Measurements from ENCODE around the gene RPS8.
"Not testable (repeated sequence)": the region's sequence is repeated elsewhere in the genome, so short reads cannot be mapped to it uniquely, and the experiment has no call there.

RPS8 gene

GRCh38 chr1:44759077-44759476 lies 16.3 kb upstream of the RPS8 start:
- FAIRE-seq (no peak), DNase-seq (ENCODE audit: insufficient read length) (no peak)
- no peak for TF ChIP-seq TAF1 (IDR thresholded peaks at IDR 0.05; ENCODE audit: borderline replicate concordance, low read depth, low read length)

DNA sequence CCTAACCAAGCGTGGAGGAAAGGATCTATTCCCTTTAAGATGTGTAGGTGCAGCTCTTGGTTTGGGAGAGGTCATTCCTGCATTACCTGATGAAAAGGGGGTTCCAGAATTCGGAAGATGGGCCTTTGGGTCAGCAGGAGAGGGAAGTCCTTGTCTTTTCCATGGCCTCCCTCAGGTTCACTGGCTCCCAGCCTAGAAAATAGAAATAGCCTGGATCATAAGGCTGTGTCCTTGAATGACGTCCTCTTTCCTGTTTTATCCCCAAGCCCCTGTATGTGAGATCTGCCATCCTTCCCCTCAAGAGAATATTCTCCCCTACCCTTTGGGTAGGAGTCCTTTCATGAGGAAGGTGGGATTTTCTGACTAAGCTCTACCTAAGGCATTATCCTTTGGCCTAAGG lies 14.5 kb upstream of the RPS8 start:
- DNase-seq (ENCODE audit: insufficient read length) (no peak), FAIRE-seq (no peak)
- TF ChIP-seq POLR2A (IDR thresholded peaks at IDR 0.05; ENCODE audit: low read depth, low read length) (no peak), TAF1 (IDR thresholded peaks at IDR 0.05; ENCODE audit: borderline replicate concordance, low read depth, low read length) (no peak), POLR2AphosphoS5 (IDR thresholded peaks at IDR 0.05; ENCODE audit: low read depth, low read length) (no peak)

DNA sequence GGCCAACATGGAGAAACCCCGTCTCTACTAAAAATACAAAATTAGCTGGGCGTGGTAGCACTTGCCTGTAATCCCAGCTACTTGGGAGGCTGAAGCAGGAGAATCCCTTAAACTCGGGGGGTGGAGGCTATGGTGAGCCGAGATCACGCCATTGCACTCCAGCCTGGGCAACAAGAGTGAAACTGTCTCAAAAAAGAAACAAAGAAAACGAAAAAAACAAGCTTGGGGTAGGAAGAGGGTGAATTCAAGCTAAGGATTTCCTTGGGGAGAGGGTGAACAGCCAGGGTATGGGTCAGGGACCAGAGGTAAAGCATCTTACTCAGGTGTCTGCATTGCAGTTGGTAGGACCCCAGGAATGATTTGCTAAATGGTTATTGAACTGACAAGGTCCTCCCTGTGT lies 8.9 kb upstream of the RPS8 start:
- DNase-seq (ENCODE audit: insufficient read length); FAIRE-seq: not testable (repeated sequence)

GRCh38 chr1:44775930-44776729 lies 790 bp downstream of the RPS8 start:
- FAIRE-seq: no peak
- no peak; the same call in 1 of the 2 replicates for TF ChIP-seq TAF1 (IDR thresholded peaks at IDR 0.05; ENCODE audit: borderline replicate concordance, low read depth, low read length)
- no peak for TF ChIP-seq POLR2A (IDR thresholded peaks at IDR 0.05; ENCODE audit: low read depth, low read length)
- no peak for TF ChIP-seq POLR2AphosphoS5 (IDR thresholded peaks at IDR 0.05; ENCODE audit: low read depth, low read length)
- peak; percentile 31 for DNase-seq (ENCODE audit: insufficient read length)

More for the DNA sequence above, 8.9 kb upstream of the RPS8 start:
- TF ChIP-seq POLR2A (IDR thresholded peaks at IDR 0.05; ENCODE audit: low read depth, low read length): 0 out of 2 replicates have a peak, but pooled peaks have one; percentile 18

DNA sequence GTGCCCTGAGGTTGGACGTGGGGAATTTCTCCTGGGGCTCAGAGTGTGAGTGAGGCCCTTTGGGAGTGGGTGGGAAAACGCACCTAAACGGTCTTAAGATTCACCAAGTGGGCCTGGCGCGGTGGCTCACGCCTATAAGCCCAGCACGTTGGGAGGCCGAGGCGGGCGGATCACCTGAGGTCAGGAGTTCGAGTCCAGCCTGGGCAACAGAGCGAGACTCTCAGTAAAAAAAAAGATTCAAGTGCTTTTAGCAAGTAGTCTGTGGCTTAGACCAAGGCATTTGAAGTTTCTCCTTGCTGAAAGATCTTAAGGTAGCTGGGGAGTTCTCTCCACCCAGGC lies 1.4 kb downstream of the RPS8 start:
- FAIRE-seq (no peak), DNase-seq (ENCODE audit: insufficient read length) (no peak)
- TF ChIP-seq TAF1 (IDR thresholded peaks at IDR 0.05; ENCODE audit: borderline replicate concordance, low read depth, low read length) (no peak), POLR2AphosphoS5 (IDR thresholded peaks at IDR 0.05; ENCODE audit: low read depth, low read length) (no peak), POLR2A (IDR thresholded peaks at IDR 0.05; ENCODE audit: low read depth, low read length) (no peak)

DNA sequence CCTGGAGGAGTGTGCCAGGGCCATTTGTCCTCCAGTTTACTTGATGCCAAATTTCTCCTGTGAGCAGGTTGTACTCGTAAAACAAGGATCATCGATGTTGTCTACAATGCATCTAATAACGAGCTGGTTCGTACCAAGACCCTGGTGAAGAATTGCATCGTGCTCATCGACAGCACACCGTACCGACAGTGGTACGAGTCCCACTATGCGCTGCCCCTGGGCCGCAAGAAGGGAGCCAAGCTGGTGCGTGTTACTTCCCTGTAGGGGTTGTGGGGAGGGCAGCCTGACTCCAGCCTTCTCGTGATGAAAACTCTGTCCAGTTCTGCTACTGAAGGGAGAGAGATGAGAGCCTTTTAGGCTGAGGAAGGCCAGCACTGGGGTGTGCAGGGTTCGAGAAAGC lies 2.2 kb downstream of the RPS8 start:
- FAIRE-seq: no peak
- DNase-seq (ENCODE audit: insufficient read length): no peak
- TF ChIP-seq TAF1 (IDR thresholded peaks at IDR 0.05; ENCODE audit: borderline replicate concordance, low read depth, low read length): no peak
- no peak for TF ChIP-seq POLR2AphosphoS5 (IDR thresholded peaks at IDR 0.05; ENCODE audit: low read depth, low read length)
- no peak for TF ChIP-seq POLR2A (IDR thresholded peaks at IDR 0.05; ENCODE audit: low read depth, low read length)

DNA sequence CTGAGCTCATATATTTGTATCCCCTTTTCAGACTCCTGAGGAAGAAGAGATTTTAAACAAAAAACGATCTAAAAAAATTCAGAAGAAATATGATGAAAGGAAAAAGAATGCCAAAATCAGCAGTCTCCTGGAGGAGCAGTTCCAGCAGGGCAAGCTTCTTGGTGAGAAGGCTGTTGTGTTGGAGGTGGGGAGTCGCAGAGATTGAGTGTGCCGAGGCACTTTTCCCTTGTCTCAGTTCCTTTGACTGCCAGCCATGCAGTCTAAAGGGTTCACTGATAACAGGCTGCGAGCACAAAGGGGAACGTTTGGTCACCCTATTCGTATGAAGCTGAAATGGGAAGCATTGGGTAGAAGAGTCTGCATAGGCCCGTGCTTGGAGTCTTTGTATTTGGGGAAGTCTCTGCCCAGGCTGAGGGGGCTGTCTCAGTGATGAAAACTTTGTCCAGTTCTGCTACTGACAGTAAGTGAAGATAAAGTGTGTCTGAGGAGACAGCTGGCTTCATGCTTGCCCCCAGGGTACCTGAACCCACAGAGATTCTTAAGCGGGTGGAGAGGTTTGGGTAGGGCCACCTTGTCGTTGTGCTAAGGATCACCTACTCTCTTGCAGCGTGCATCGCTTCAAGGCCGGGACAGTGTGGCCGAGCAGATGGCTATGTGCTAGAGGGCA lies 2.8 kb downstream of the RPS8 start:
- FAIRE-seq (no peak), DNase-seq (ENCODE audit: insufficient read length) (no peak)
- TF ChIP-seq TAF1 (IDR thresholded peaks at IDR 0.05; ENCODE audit: borderline replicate concordance, low read depth, low read length) (no peak), POLR2A (IDR thresholded peaks at IDR 0.05; ENCODE audit: low read depth, low read length) (no peak; the same call in 1 of the 2 replicates), POLR2AphosphoS5 (IDR thresholded peaks at IDR 0.05; ENCODE audit: low read depth, low read length) (no peak)

DNA sequence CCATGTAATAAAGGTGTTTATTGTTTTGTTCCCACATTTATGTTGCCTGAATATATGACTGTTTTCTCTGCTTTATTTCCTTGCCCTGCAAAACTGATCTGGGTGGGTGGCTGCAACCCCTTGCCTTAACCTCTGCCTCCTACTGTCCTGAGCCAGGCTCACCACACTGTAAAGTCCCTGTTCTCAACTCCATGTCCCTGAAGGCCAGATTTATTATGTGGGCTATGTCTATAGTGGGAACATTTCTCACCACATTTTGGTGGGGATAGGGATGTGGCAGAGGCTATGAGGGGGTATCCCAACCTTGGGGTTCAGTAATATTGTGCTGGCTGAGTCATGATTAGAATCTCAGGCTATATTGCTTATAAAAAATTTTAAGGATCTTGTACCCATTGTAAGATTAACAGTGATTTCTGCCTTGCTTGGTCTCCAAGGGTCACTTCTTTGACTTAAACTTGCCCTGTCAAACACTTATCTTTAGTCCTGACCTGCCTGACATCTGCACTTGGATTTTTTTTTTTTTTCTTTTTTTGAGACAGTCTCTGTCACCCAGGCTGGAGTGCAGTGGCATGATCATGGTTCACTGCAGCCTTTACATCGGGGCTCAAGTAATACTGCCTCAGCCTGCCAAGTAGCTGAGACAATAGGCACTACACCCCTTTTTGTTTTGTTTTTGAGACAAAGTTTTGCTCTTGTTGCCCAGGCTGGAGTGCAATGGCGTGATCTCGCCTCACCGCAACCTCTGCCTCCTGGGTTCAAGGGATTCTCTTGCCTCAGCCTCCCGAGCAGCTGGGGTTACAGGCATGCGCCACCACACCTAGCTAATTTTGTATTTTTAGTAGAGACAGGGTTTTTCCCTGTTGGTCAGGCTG lies 3.6 kb downstream of the RPS8 start:
- DNase-seq (ENCODE audit: insufficient read length): no peak
- FAIRE-seq: no peak
- no peak for TF ChIP-seq POLR2AphosphoS5 (IDR thresholded peaks at IDR 0.05; ENCODE audit: low read depth, low read length)
- no peak for TF ChIP-seq TAF1 (IDR thresholded peaks at IDR 0.05; ENCODE audit: borderline replicate concordance, low read depth, low read length)
- TF ChIP-seq POLR2A (IDR thresholded peaks at IDR 0.05; ENCODE audit: low read depth, low read length): no peak; the same call in none of the 2 replicates

DNA sequence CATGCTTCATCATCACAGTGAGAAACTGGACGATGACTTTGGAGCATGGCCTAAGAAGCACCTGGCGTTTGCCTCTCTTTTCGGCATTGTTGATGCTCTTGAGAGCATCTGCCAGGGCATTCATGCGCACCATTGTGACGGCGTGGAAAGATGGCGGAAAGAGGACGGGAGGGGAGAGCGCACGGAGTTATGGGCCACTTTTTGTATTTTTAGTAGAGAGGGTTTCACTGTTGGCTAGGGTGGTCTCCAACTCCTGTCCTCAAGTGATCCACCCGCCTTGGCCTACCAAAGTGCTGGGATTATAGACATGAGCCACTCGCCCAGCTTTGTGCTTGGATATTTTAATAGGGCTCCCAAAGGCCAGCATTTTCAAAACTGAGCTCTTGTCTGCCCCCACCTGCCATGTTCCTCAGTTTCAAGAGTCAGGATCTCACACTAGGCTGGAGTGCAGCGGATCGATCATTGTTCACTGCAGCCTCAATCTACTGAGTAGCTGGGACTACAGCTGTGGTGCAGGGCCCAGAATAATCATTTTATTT lies 5.3 kb downstream of the RPS8 start:
- FAIRE-seq (no peak), DNase-seq (ENCODE audit: insufficient read length) (no peak)
- peak; percentile 58; the same call in 1 of the 2 replicates for TF ChIP-seq POLR2A (IDR thresholded peaks at IDR 0.05; ENCODE audit: low read depth, low read length)
- TF ChIP-seq POLR2AphosphoS5 (IDR thresholded peaks at IDR 0.05; ENCODE audit: low read depth, low read length): peak; percentile 48; the same call in 1 of the 2 replicates
- TF ChIP-seq TAF1 (IDR thresholded peaks at IDR 0.05; ENCODE audit: borderline replicate concordance, low read depth, low read length): no peak

GRCh38 chr1:44783697-44784093 lies 8.4 kb downstream of the RPS8 start:
- DNase-seq (ENCODE audit: insufficient read length) (no peak), FAIRE-seq (no peak)
- TF ChIP-seq TAF1 (IDR thresholded peaks at IDR 0.05; ENCODE audit: borderline replicate concordance, low read depth, low read length) (no peak), POLR2AphosphoS5 (IDR thresholded peaks at IDR 0.05; ENCODE audit: low read depth, low read length) (no peak), POLR2A (IDR thresholded peaks at IDR 0.05; ENCODE audit: low read depth, low read length) (no peak)
